Erythroblast (primary cell): ENCODE data around the gene LIMCH1.

Experiments
- DNase-seq, 2 experiments: peaks; one replicate each; lab custom pipeline; 2025; lab: John Stamatoyannopoulos, UW
- GATA1 ChIP-seq: IDR thresholded peaks from 2 replicates; pipeline ENCODE4 v1.6.1; 2011; ENCODE audit warnings: low read depth, mild to moderate bottlenecking, control low read depth, low read length, moderate library complexity
- POLR2A ChIP-seq: IDR thresholded peaks from 2 replicates; pipeline ENCODE4 v1.6.1; 2011; ENCODE audit warnings: mild to moderate bottlenecking, low read length

The LIMCH1 gene

GRCh38 chr4:41567186-41567585, 29.2 kb downstream of the LIMCH1 start:
- TF ChIP-seq GATA1 (no peak), POLR2A (no peak)
- no peak for DNase-seq

GRCh38 chr4:41568363-41568762, 30.4 kb downstream of the LIMCH1 start:
- no peak for TF ChIP-seq POLR2A
- TF ChIP-seq GATA1, result no peak
- no peak for DNase-seq

DNA sequence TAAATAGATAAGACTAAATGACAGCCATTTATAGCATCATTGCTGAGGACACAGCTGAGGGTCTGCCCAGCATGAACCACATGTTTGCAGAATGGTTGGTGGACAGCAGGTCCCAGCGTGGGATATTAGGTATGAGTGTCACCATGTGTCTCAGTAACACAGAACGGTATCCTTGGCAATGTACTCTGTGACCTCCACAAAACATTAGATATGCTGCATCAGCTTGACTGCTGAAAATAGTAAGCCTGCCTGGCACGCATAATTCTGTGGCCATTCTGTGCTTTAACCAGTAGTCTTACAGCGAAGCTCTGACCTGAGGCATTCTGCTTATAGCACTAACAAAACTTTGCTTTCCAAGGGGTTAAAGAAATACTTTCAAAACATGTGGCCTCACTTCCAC, 32.0 kb downstream of the LIMCH1 start:
- TF ChIP-seq POLR2A, result no peak
- no peak for TF ChIP-seq GATA1
- DNase-seq, result no peak

DNA sequence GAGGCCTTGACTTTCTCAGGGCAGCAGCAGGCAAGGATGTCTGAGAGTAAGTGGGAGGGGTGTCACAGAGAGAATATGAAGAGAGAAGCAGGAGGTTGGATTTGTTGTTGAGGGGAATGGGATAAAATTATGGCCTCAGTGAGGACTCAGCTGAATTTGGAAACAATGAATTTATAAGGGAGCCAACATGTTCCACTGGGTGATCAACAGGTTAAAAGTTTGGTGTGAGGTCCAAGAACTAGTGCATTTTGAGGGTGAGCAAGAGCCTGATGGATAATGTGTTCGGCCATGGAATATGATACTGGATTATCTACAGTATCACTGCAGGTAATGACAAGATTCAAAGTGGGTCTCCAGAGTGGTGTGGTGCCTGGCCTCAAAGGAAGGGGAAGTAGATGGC, 33.5 kb downstream of the LIMCH1 start:
- DNase-seq, result no peak
- TF ChIP-seq GATA1, result no peak
- no peak for TF ChIP-seq POLR2A

- no peak for DNase-seq
- no peak for TF ChIP-seq POLR2A
- TF ChIP-seq GATA1, result no peak
These were observed 34.6 kb downstream of the LIMCH1 start for GRCh38 chr4:41572516-41572915.

DNA sequence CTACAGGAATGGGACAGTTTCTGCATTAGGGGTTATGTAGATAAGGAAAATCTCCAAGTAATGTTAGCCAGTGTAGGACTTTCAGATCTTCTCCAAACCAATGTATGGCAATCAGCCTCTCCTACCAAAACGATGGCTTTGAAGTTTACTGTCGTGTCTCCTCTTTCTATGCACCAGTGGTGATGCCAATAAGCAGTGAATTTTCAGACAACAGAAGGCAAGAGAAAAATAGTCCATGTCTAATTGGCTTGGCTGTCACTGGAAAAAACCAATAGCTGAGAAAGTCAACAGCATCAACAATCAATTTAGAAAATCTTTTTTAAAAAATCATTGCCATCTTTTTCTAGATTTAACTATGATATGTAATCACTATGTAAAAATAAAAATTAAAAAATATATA, 35.0 kb downstream of the LIMCH1 start:
- DNase-seq, result no peak
- TF ChIP-seq POLR2A (no peak), GATA1 (no peak)

DNA sequence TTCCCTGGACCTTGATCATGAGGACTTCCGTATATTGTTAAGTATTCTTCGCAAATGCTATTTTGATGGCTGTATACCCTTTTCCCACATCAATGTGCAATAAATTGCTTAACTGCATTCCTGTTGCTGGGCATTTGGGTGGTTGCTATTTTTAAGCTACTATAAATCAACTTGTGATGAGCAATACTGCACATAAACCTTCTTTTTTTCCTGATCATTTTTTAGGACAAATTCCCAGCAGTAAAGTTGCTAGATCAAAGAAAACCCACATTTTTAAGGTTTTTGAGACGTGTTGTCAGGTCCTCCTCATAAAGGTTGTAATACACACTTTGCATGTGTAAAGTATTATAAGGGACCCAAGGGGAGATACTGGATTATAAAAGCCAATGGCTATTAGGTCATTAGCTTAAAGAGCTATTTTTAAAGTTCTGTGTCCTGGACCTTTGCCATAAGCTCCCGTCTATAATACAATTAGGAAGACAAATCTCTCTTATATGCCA, 35.6 kb downstream of the LIMCH1 start:
- no peak for TF ChIP-seq GATA1
- TF ChIP-seq POLR2A, result no peak
- no peak for DNase-seq

- DNase-seq, result no peak
- no peak for TF ChIP-seq GATA1
- TF ChIP-seq POLR2A, result no peak
These were observed 37.2 kb downstream of the LIMCH1 start for GRCh38 chr4:41575207-41575606.

GRCh38 chr4:41575665-41576064, 37.7 kb downstream of the LIMCH1 start:
- TF ChIP-seq POLR2A (no peak), GATA1 (no peak)
- no peak for DNase-seq

- no peak for DNase-seq
- TF ChIP-seq POLR2A (no peak), GATA1 (no peak)
These were observed 41.1 kb downstream of the LIMCH1 start for GRCh38 chr4:41579043-41579442.

GRCh38 chr4:41579526-41579925, 41.6 kb downstream of the LIMCH1 start:
- TF ChIP-seq GATA1 (no peak), POLR2A (no peak)
- no peak for DNase-seq

GRCh38 chr4:41580007-41580406, 42.0 kb downstream of the LIMCH1 start:
- no peak for DNase-seq
- no peak for TF ChIP-seq GATA1
- TF ChIP-seq POLR2A, result no peak

GRCh38 chr4:41586675-41587225, 48.8 kb downstream of the LIMCH1 start:
- DNase-seq, result no peak
- no peak for TF ChIP-seq POLR2A
- TF ChIP-seq GATA1, result no peak

GRCh38 chr4:41587286-41587685, 49.3 kb downstream of the LIMCH1 start:
- TF ChIP-seq GATA1 (no peak), POLR2A (no peak)
- DNase-seq, result no peak

GRCh38 chr4:41590591-41590990, 52.6 kb downstream of the LIMCH1 start:
- no peak for DNase-seq
- no peak for TF ChIP-seq GATA1

DNA sequence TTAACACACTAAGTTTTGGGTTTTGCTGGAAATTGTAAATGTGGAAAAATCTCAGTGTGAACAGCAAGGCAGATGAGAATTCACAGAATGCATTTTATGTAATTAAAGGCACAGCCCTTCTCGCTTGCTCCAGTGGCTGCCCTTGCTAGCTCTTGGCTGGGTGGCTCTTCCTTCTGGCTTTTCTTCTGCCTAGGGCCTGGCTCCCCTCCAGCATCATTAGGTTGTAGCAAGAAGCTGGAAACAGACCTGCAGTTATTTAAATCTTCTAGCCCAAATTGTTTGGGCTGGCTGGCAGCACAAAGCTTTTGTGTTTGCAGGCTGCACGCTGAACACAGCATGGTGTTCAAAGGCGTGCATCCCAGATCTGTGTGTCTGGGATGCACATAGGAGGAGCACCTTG, 56.5 kb downstream of the LIMCH1 start:
- TF ChIP-seq GATA1 (no peak), POLR2A (no peak)
- no peak for DNase-seq
